Activated naive CD4-positive, alpha-beta T cell treated with anti-CD3 and anti-CD28 coated beads, Interleukin-2, amount 50 U/mL, for 24 hours (primary cell): Measurements from ENCODE around the gene ERO1B.

Source experiments
- H3K27ac Mint-ChIP-seq: one replicate; pipeline ENCODE4 v1.8.0; 2021; ENCODE audit warnings: mild to moderate bottlenecking, mixed read lengths
- H3K27me3 Mint-ChIP-seq: one replicate; pipeline ENCODE4 v1.8.0; 2021; ENCODE audit warnings: mixed read lengths
- H3K36me3 Mint-ChIP-seq: one replicate; pipeline ENCODE4 v1.8.0; 2021; ENCODE audit warnings: mixed read lengths
- H3K4me1 Mint-ChIP-seq: one replicate; pipeline ENCODE4 v1.8.0; 2021; ENCODE audit warnings: mixed read lengths
- H3K4me3 Mint-ChIP-seq: one replicate; pipeline ENCODE4 v1.8.0; 2021; ENCODE audit warnings: mild to moderate bottlenecking, mixed read lengths
- H3K9me3 Mint-ChIP-seq: one replicate; pipeline ENCODE4 v1.8.0; 2021; ENCODE audit warnings: mixed read lengths

The ERO1B gene

GRCh38 chr1:236308827-236309226, 27.1 kb upstream of the ERO1B start:
- Mint-ChIP-seq H3K4me1 (no peaks in the 10 kb centered on the region), H3K27me3 (no peaks in the 10 kb centered on the region), H3K27ac (no peak overlapping the region), H3K9me3 (no peaks in the 10 kb centered on the region), H3K36me3 (no peaks in the 10 kb centered on the region), H3K4me3 (no peak overlapping the region)

- no peaks in the 10 kb centered on the region for H3K9me3 Mint-ChIP-seq
- no peaks in the 10 kb centered on the region for H3K4me1 Mint-ChIP-seq
- H3K4me3 Mint-ChIP-seq = no peak overlapping the region
- H3K27me3 Mint-ChIP-seq = no peaks in the 10 kb centered on the region
- no peaks in the 10 kb centered on the region for H3K36me3 Mint-ChIP-seq
- H3K27ac Mint-ChIP-seq = no peak overlapping the region
Observed at GRCh38 chr1:236307435-236307834, 25.7 kb upstream of the ERO1B start.

- no peak overlapping the region for H3K4me3 Mint-ChIP-seq
- no peaks in the 10 kb centered on the region for H3K4me1 Mint-ChIP-seq
- no peaks in the 10 kb centered on the region for H3K36me3 Mint-ChIP-seq
- H3K27ac Mint-ChIP-seq = no peak overlapping the region
- H3K27me3 Mint-ChIP-seq = no peaks in the 10 kb centered on the region
- H3K9me3 Mint-ChIP-seq = no peaks in the 10 kb centered on the region
Observed at GRCh38 chr1:236304682-236305081, 22.9 kb upstream of the ERO1B start.

GRCh38 chr1:236303675-236304074, 21.9 kb upstream of the ERO1B start:
- Mint-ChIP-seq H3K4me3 (no peak overlapping the region), H3K27ac (no peak overlapping the region), H3K36me3 (no peaks in the 10 kb centered on the region), H3K4me1 (no peaks in the 10 kb centered on the region), H3K9me3 (no peaks in the 10 kb centered on the region), H3K27me3 (no peaks in the 10 kb centered on the region)

GRCh38 chr1:236302941-236303340, 21.2 kb upstream of the ERO1B start:
- H3K27me3 Mint-ChIP-seq = no peaks in the 10 kb centered on the region
- no peaks in the 10 kb centered on the region for H3K9me3 Mint-ChIP-seq
- H3K36me3 Mint-ChIP-seq = no peaks in the 10 kb centered on the region
- H3K27ac Mint-ChIP-seq = no peak overlapping the region
- no peak overlapping the region for H3K4me3 Mint-ChIP-seq
- H3K4me1 Mint-ChIP-seq = no peaks in the 10 kb centered on the region

- H3K4me1 Mint-ChIP-seq = no peaks in the 10 kb centered on the region
- H3K9me3 Mint-ChIP-seq = no peaks in the 10 kb centered on the region
- H3K27me3 Mint-ChIP-seq = no peaks in the 10 kb centered on the region
- no peak overlapping the region for H3K27ac Mint-ChIP-seq
- no peak overlapping the region for H3K4me3 Mint-ChIP-seq
- no peaks in the 10 kb centered on the region for H3K36me3 Mint-ChIP-seq
Observed at GRCh38 chr1:236301958-236302335, 20.2 kb upstream of the ERO1B start.

GRCh38 chr1:236301080-236301957, 19.6 kb upstream of the ERO1B start:
- no peaks in the 10 kb centered on the region for H3K9me3 Mint-ChIP-seq
- H3K27me3 Mint-ChIP-seq = no peaks in the 10 kb centered on the region
- H3K4me3 Mint-ChIP-seq = no peak overlapping the region
- no peaks in the 10 kb centered on the region for H3K4me1 Mint-ChIP-seq
- no peak overlapping the region for H3K27ac Mint-ChIP-seq
- H3K36me3 Mint-ChIP-seq = no peaks in the 10 kb centered on the region

- no peaks in the 10 kb centered on the region for H3K36me3 Mint-ChIP-seq
- H3K27me3 Mint-ChIP-seq = no peaks in the 10 kb centered on the region
- H3K27ac Mint-ChIP-seq = no peak overlapping the region
- H3K9me3 Mint-ChIP-seq = no peaks in the 10 kb centered on the region
- H3K4me1 Mint-ChIP-seq = no peaks in the 10 kb centered on the region
- no peak overlapping the region for H3K4me3 Mint-ChIP-seq
Observed at GRCh38 chr1:236297161-236297560, 15.4 kb upstream of the ERO1B start.

- no peak overlapping the region for H3K4me3 Mint-ChIP-seq
- no peaks in the 10 kb centered on the region for H3K36me3 Mint-ChIP-seq
- H3K9me3 Mint-ChIP-seq = no peaks in the 10 kb centered on the region
- no peaks in the 10 kb centered on the region for H3K27me3 Mint-ChIP-seq
- H3K4me1 Mint-ChIP-seq = no peaks in the 10 kb centered on the region
- H3K27ac Mint-ChIP-seq = no peak overlapping the region
Observed at GRCh38 chr1:236292425-236292824, 10.7 kb upstream of the ERO1B start.

- Mint-ChIP-seq H3K4me3 (no peak overlapping the region), H3K4me1 (peaks cover 14% of the 10 kb centered on the region), H3K9me3 (no peaks in the 10 kb centered on the region), H3K27me3 (no peaks in the 10 kb centered on the region), H3K27ac (no peak overlapping the region), H3K36me3 (no peaks in the 10 kb centered on the region)
Observed at GRCh38 chr1:236289492-236290131, 7.9 kb upstream of the ERO1B start.

GRCh38 chr1:236288620-236288976, 6.8 kb upstream of the ERO1B start:
- no peak overlapping the region for H3K4me3 Mint-ChIP-seq
- H3K9me3 Mint-ChIP-seq = no peaks in the 10 kb centered on the region
- H3K27me3 Mint-ChIP-seq = no peaks in the 10 kb centered on the region
- H3K36me3 Mint-ChIP-seq = no peaks in the 10 kb centered on the region
- peaks cover 24% of the 10 kb centered on the region for H3K4me1 Mint-ChIP-seq
- no peak overlapping the region for H3K27ac Mint-ChIP-seq

GRCh38 chr1:236287757-236288619, 6.2 kb upstream of the ERO1B start:
- Mint-ChIP-seq H3K27ac (no peak overlapping the region), H3K4me3 (no peak overlapping the region), H3K36me3 (no peaks in the 10 kb centered on the region), H3K27me3 (no peaks in the 10 kb centered on the region), H3K4me1 (peaks cover 30% of the 10 kb centered on the region), H3K9me3 (no peaks in the 10 kb centered on the region)

GRCh38 chr1:236287356-236287755, 5.6 kb upstream of the ERO1B start:
- H3K36me3 Mint-ChIP-seq = no peaks in the 10 kb centered on the region
- H3K27me3 Mint-ChIP-seq = no peaks in the 10 kb centered on the region
- H3K9me3 Mint-ChIP-seq = no peaks in the 10 kb centered on the region
- H3K4me3 Mint-ChIP-seq = no peak overlapping the region
- H3K27ac Mint-ChIP-seq = no peak overlapping the region
- peaks cover 37% of the 10 kb centered on the region for H3K4me1 Mint-ChIP-seq

- H3K27ac Mint-ChIP-seq = peak overlapping the region; percentile 89
- peaks cover 54% of the 10 kb centered on the region for H3K4me1 Mint-ChIP-seq
Observed at GRCh38 chr1:236284291-236284721, 2.5 kb upstream of the ERO1B start.

GRCh38 chr1:236282719-236283118, 961 bp upstream of the ERO1B start:
- Mint-ChIP-seq H3K36me3 (no peaks in the 10 kb centered on the region), H3K4me1 (peaks cover 55% of the 10 kb centered on the region), H3K27me3 (no peaks in the 10 kb centered on the region), H3K27ac (peak overlapping the region; percentile 93), H3K4me3 (peak overlapping the region; percentile 83), H3K9me3 (no peaks in the 10 kb centered on the region)

More at GRCh38 chr1:236284291-236284721, 2.5 kb upstream of the ERO1B start:
- H3K9me3 Mint-ChIP-seq = no peaks in the 10 kb centered on the region
- H3K36me3 Mint-ChIP-seq = no peaks in the 10 kb centered on the region
- H3K27me3 Mint-ChIP-seq = no peaks in the 10 kb centered on the region
- peak overlapping the region; percentile 55 for H3K4me3 Mint-ChIP-seq

- H3K36me3 Mint-ChIP-seq = peaks cover 2% of the 10 kb centered on the region
- H3K4me1 Mint-ChIP-seq = peaks cover 58% of the 10 kb centered on the region
- no peaks in the 10 kb centered on the region for H3K27me3 Mint-ChIP-seq
- H3K27ac Mint-ChIP-seq = peak overlapping the region; percentile 93
- peak overlapping the region; percentile 83 for H3K4me3 Mint-ChIP-seq
- no peaks in the 10 kb centered on the region for H3K9me3 Mint-ChIP-seq
Observed at GRCh38 chr1:236282425-236282716, 613 bp upstream of the ERO1B start.
